ENCODE results near the gene RANGRF.

DNA sequence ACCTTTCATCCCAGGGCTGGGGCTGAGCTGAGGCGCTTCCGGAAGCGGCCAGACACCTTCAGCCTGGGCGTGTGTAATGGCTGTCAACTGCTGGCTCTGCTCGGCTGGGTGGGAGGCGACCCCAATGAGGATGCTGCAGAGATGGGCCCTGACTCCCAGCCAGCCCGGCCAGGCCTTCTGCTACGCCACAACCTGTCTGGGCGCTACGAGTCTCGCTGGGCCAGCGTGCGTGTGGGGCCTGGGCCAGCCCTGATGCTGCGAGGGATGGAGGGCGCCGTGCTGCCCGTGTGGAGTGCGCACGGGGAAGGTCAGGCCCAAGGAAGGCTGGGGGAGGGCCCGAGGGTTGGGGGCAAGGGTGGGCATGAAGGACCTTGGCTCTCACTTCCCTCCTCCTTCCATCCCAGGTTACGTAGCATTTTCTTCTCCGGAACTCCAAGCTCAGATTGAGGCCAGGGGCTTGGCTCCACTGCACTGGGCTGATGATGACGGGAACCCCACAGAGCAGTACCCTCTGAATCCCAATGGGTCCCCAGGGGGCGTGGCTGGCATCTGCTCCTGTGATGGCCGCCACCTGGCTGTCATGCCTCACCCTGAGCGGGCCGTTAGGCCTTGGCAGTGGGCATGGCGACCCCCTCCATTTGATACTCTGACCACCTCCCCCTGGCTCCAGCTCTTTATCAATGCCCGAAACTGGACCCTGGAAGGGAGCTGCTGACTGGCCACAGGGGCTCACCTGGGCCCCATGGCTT lies 19.7 kb upstream of the RANGRF start:
- TF ChIP-seq, protein P1, sequence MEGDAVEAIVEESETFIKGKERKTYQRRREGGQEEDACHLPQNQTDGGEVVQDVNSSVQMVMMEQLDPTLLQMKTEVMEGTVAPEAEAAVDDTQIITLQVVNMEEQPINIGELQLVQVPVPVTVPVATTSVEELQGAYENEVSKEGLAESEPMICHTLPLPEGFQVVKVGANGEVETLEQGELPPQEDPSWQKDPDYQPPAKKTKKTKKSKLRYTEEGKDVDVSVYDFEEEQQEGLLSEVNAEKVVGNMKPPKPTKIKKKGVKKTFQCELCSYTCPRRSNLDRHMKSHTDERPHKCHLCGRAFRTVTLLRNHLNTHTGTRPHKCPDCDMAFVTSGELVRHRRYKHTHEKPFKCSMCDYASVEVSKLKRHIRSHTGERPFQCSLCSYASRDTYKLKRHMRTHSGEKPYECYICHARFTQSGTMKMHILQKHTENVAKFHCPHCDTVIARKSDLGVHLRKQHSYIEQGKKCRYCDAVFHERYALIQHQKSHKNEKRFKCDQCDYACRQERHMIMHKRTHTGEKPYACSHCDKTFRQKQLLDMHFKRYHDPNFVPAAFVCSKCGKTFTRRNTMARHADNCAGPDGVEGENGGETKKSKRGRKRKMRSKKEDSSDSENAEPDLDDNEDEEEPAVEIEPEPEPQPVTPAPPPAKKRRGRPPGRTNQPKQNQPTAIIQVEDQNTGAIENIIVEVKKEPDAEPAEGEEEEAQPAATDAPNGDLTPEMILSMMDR (IDR thresholded peaks at IDR 0.05): no peak
- TF ChIP-seq POLR2AphosphoS5 (IDR thresholded peaks at IDR 0.05): no peak
